GM12801 (cell line): Measurements from ENCODE around the gene CATSPERD.

Experiments used
- CTCF ChIP-seq: IDR thresholded peaks from one replicate; pipeline ENCODE4 v1.5.1; 2011; ENCODE audit warnings: control low read depth; ENCODE audit not compliant: insufficient read length; ENCODE audit errors: extremely low read depth

CATSPERD gene

GRCh38 chr19:5775668-5776309 lies 55.4 kb downstream of the CATSPERD start:
- TF ChIP-seq CTCF = no peak

GRCh38 chr19:5778402-5778801 lies 58.0 kb downstream of the CATSPERD start:
- TF ChIP-seq CTCF = no peak

- no peak for TF ChIP-seq CTCF
Observed at GRCh38 chr19:5782322-5782721, 61.9 kb downstream of the CATSPERD start.

GRCh38 chr19:5782945-5783919 lies 62.8 kb downstream of the CATSPERD start:
- TF ChIP-seq CTCF = no peak

GRCh38 chr19:5784581-5785147 lies 64.2 kb downstream of the CATSPERD start, which contains the start of gene PRR22:
TSS of gene PRR22 (minus strand) at chr19:5784746. CDS start at chr19:5784660, 86 bp downstream.
- no peak for TF ChIP-seq CTCF

GRCh38 chr19:5785423-5785822 lies 65.0 kb downstream of the CATSPERD start:
- TF ChIP-seq CTCF = no peak

- TF ChIP-seq CTCF = no peak
Observed at GRCh38 chr19:5786593-5787408, 66.4 kb downstream of the CATSPERD start.
